Mesendoderm (in vitro differentiated cells): ENCODE data around the gene CD34.

Source experiments
- DNase-seq: peaks from one replicate; pipeline ENCODE4 v3.0.0; 2013
- H2AK5ac ChIP-seq: 2 replicates; pipeline ENCODE4 v1.6.1; 2013; ENCODE audit warnings: low read length, inconsistent platforms
- H2BK120ac ChIP-seq: 2 replicates; pipeline ENCODE4 v1.6.1; 2013; ENCODE audit warnings: low read depth, mild to moderate bottlenecking, low read length, moderate library complexity, mixed read lengths
- H2BK15ac ChIP-seq: replicated peaks from 2 replicates; pipeline ENCODE4 v1.6.1; 2013; ENCODE audit warnings: low read depth, mild to moderate bottlenecking, moderate library complexity
- H2BK5ac ChIP-seq: 2 replicates; pipeline ENCODE4 v1.6.1; 2013; ENCODE audit warnings: low read length, inconsistent platforms
- H3K18ac ChIP-seq: 2 replicates; pipeline ENCODE4 v1.6.1; 2013; ENCODE audit warnings: mild to moderate bottlenecking, low read length, mixed read lengths
- H3K23ac ChIP-seq: one replicate; pipeline ENCODE4 v1.6.1; 2013; ENCODE audit warnings: low read length
- H3K27ac ChIP-seq: 2 replicates; pipeline ENCODE4 v1.5.1; 2013; ENCODE audit warnings: low read depth, mild to moderate bottlenecking, inconsistent platforms, low read length, moderate library complexity
- H3K27me3 ChIP-seq: 2 replicates; pipeline ENCODE4 v1.6.1; 2013; ENCODE audit warnings: low read length, control low read depth, mild to moderate bottlenecking, inconsistent platforms; ENCODE audit not compliant: insufficient read depth, poor library complexity
- H3K36me3 ChIP-seq: 2 replicates; pipeline ENCODE4 v1.6.1; 2013; ENCODE audit warnings: low read length, inconsistent platforms; ENCODE audit not compliant: control insufficient read depth, insufficient read depth
- H3K4ac ChIP-seq: one replicate; pipeline ENCODE4 v1.6.1; 2013; ENCODE audit warnings: low read depth, mild to moderate bottlenecking, low read length, moderate library complexity
- H3K4me1 ChIP-seq: 2 replicates; pipeline ENCODE4 v1.6.1; 2013; ENCODE audit warnings: low read depth, low read length, inconsistent platforms; ENCODE audit not compliant: control insufficient read depth
- H3K4me2 ChIP-seq: 2 replicates; pipeline ENCODE4 v1.6.1; 2013; ENCODE audit warnings: low read length
- H3K4me3 ChIP-seq: 2 replicates; pipeline ENCODE4 v1.5.1; 2013; ENCODE audit warnings: mild to moderate bottlenecking, low read length
- H3K56ac ChIP-seq: one replicate; pipeline ENCODE4 v1.6.1; 2013; ENCODE audit warnings: low read length
- H3K79me1 ChIP-seq: 2 replicates; pipeline ENCODE4 v1.6.1; 2013; ENCODE audit warnings: low read length, inconsistent platforms
- H3K79me2 ChIP-seq: 2 replicates; pipeline ENCODE4 v1.6.1; 2013; ENCODE audit warnings: mild to moderate bottlenecking, low read length; ENCODE audit not compliant: control insufficient read depth, insufficient read depth
- H3K9ac ChIP-seq: 2 replicates; pipeline ENCODE4 v1.6.1; 2013; ENCODE audit warnings: low read length, inconsistent platforms
- H4K5ac ChIP-seq: one replicate; pipeline ENCODE4 v1.6.1; 2013; ENCODE audit warnings: low read length
- H4K8ac ChIP-seq: one replicate; pipeline ENCODE4 v1.6.1; 2013; ENCODE audit warnings: low read depth, mild to moderate bottlenecking, control low read depth, low read length, moderate library complexity
- WGBS: extraction: QIAGEN DNeasy Blood & Tissue Kit; methylation state at CpG from one replicate; pipeline ENCODE4 v1.1.7; 2013; ENCODE audit warnings: low lambda C conversion rate, missing lambda C conversion rate; ENCODE audit not compliant: insufficient coverage; ENCODE audit errors: extremely low coverage; 5-methylcytosine and 5-hydroxymethylcytosine counted together

Gene CD34

DNA sequence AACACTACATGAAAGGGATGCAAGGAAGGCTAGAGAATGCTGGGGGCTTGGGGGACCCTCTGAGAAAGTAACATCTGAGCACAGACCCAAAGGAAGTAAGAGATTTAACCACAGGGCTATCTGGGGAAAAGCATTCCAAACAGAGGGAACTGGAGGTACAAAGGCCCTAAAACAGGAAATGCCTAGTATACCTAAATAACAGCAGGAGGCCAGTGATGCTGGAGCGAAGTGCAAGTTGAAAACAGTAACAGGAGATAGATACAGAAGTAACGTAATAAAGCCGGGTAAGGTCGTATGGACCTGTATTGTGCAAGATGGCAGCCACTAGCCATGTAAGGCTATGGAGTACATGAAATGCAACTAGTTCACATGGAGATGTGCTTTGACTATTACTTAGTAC is 52.1 kb downstream of the CD34 start:
- Histone ChIP-seq H2BK15ac (no peak overlapping the region), H3K36me3 (no peaks in the 10 kb centered on the region), H3K23ac (no peak overlapping the region), H3K4me2 (no peak overlapping the region), H2BK120ac (no peak overlapping the region), H4K8ac (no peak overlapping the region), H4K5ac (no peak overlapping the region), H3K79me1 (no peaks in the 10 kb centered on the region), H3K4ac (no peak overlapping the region), H3K4me3 (no peak overlapping the region), H3K79me2 (no peaks in the 10 kb centered on the region), H3K4me1 (no peaks in the 10 kb centered on the region), H2BK5ac (no peak overlapping the region), H3K9ac (no peak overlapping the region), H3K56ac (no peak overlapping the region), H3K18ac (no peak overlapping the region), H3K27me3 (no peaks in the 10 kb centered on the region), H2AK5ac (no peak overlapping the region), H3K27ac (no peak overlapping the region)
- peak; percentile 56 for DNase-seq
- WGBS = no CpG with 5 or more reads among the region's 4 CpGs

DNA sequence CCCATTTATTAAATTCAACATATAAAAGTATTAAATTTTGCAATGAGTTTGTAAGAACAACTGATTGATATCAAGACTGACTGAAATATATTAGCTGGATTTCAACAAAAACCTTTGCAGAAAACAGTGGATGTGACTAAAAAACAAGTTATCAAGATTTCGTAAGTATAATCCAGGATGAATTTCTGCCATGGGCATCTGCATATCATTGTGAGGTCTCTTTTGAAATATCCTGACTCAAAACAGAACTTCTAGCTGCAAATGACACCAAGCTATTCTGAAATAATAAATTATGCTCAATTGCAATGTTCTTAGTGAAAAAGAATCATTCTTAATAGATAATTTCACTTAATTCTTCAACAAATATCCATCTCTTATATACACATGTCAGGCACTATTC is 52.6 kb downstream of the CD34 start:
- Histone ChIP-seq H2BK120ac (no peak overlapping the region), H3K79me2 (no peaks in the 10 kb centered on the region), H3K4me3 (no peak overlapping the region), H3K4me2 (no peak overlapping the region), H3K4ac (no peak overlapping the region), H3K4me1 (no peaks in the 10 kb centered on the region), H3K36me3 (no peaks in the 10 kb centered on the region), H4K8ac (no peak overlapping the region), H3K18ac (no peak overlapping the region), H3K9ac (no peak overlapping the region), H3K56ac (no peak overlapping the region), H3K27ac (no peak overlapping the region), H3K27me3 (no peaks in the 10 kb centered on the region), H4K5ac (no peak overlapping the region), H2BK5ac (no peak overlapping the region), H2BK15ac (no peak overlapping the region), H3K23ac (no peak overlapping the region), H3K79me1 (no peaks in the 10 kb centered on the region), H2AK5ac (no peak overlapping the region)
- DNase-seq = no peak
- WGBS = no CpG with 5 or more reads among the region's 1 CpG

- Histone ChIP-seq H3K4me1 (no peaks in the 10 kb centered on the region), H3K4me2 (no peak overlapping the region), H3K9ac (no peak overlapping the region), H3K23ac (no peak overlapping the region), H2BK5ac (no peak overlapping the region), H4K8ac (no peak overlapping the region), H3K4ac (no peak overlapping the region), H4K5ac (no peak overlapping the region), H3K79me1 (no peaks in the 10 kb centered on the region), H3K79me2 (no peaks in the 10 kb centered on the region), H3K27ac (no peak overlapping the region), H2AK5ac (no peak overlapping the region), H3K56ac (no peak overlapping the region), H2BK15ac (no peak overlapping the region), H3K27me3 (no peaks in the 10 kb centered on the region), H3K18ac (no peak overlapping the region), H2BK120ac (no peak overlapping the region), H3K4me3 (no peak overlapping the region), H3K36me3 (no peaks in the 10 kb centered on the region)
- no CpG with 5 or more reads among the region's 7 CpGs for WGBS
- DNase-seq = no peak
Observed at GRCh38 chr1:207857447-207857846, 53.5 kb downstream of the CD34 start.

DNA sequence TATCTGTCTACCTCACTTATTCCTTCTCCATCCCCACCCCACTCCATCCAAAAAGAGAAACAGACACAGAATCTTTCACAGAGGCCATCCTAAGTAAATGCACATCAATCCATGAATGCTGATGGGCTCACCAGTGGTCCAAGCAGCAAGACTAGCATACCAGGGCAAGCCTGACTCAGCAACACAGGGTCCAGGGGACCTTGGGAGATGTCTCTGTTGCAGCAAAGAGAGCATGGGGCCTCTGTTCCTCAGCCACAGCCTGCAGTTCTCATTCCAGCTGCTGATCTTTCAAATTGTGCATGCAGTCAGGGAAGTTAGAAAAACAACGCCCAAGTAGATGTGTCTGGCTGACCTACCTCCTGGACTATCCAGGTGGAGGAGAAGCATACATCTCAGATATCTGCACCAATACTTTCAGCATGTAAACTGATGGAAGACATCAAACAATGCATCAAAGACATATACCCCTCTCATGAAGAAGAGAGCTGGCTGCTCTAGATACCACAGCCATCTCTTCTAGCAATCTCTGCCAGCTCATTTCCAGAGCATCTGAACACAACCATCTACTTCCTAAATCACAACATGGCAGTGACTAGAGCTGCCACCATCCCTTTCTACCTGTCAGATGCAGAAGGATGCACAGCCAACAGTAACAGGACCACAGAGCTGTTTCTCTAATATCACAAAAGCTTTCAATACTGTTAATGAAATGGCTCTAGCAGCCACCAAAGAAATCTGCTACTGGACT is 54.5 kb downstream of the CD34 start:
- H3K4me1 ChIP-seq = no peaks in the 10 kb centered on the region
- H3K79me1 ChIP-seq = no peaks in the 10 kb centered on the region
- WGBS = no CpG with 5 or more reads among the region's 1 CpG
- no peak overlapping the region for H2BK5ac ChIP-seq
- no peak overlapping the region for H3K4me3 ChIP-seq
- H2BK15ac ChIP-seq = no peak overlapping the region
- H2AK5ac ChIP-seq = no peak overlapping the region
- H3K36me3 ChIP-seq = no peaks in the 10 kb centered on the region
- no peak overlapping the region for H3K9ac ChIP-seq
- H3K79me2 ChIP-seq = no peaks in the 10 kb centered on the region
- H4K8ac ChIP-seq = no peak overlapping the region
- no peak for DNase-seq
- H3K27ac ChIP-seq = no peak overlapping the region
- no peak overlapping the region for H4K5ac ChIP-seq
- no peak overlapping the region for H3K4me2 ChIP-seq
- H3K27me3 ChIP-seq = no peaks in the 10 kb centered on the region
- no peak overlapping the region for H3K18ac ChIP-seq
- H3K56ac ChIP-seq = no peak overlapping the region
- no peak overlapping the region for H2BK120ac ChIP-seq
- no peak overlapping the region for H3K4ac ChIP-seq
- H3K23ac ChIP-seq = no peak overlapping the region

DNA sequence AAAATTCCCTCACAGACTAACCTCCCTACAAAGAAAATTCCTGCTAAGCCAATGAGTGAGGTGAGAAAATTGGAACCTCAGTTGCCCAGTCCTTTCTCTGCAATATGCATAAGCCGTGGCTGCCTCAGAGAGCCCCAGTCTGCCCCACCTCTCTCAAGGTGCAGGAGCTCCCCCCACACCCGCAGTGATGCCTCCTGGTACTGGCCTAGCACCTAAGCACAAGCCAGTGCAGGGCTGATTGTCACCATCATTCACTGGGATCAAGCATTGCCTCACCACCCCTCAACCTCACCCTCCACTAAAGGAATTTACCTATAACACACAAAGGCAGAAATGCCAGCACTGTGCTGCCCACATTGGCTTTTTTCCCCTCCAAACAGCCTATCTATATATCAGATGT is 56.9 kb downstream of the CD34 start:
- H2BK120ac ChIP-seq = no peak overlapping the region
- no peak overlapping the region for H3K27ac ChIP-seq
- no peak overlapping the region for H4K8ac ChIP-seq
- no peak overlapping the region for H4K5ac ChIP-seq
- DNase-seq = no peak
- H3K79me1 ChIP-seq = no peaks in the 10 kb centered on the region
- no peak overlapping the region for H3K18ac ChIP-seq
- H3K27me3 ChIP-seq = no peaks in the 10 kb centered on the region
- H2BK15ac ChIP-seq = no peak overlapping the region
- H3K4me3 ChIP-seq = no peak overlapping the region
- H3K9ac ChIP-seq = no peak overlapping the region
- H3K4me2 ChIP-seq = no peak overlapping the region
- H3K56ac ChIP-seq = no peak overlapping the region
- H3K23ac ChIP-seq = no peak overlapping the region
- no CpG with 5 or more reads among the region's 2 CpGs for WGBS
- no peaks in the 10 kb centered on the region for H3K4me1 ChIP-seq
- H2BK5ac ChIP-seq = no peak overlapping the region
- H3K4ac ChIP-seq = no peak overlapping the region
- no peaks in the 10 kb centered on the region for H3K79me2 ChIP-seq
- no peaks in the 10 kb centered on the region for H3K36me3 ChIP-seq
- H2AK5ac ChIP-seq = no peak overlapping the region

GRCh38 chr1:207853372-207853757 is 57.6 kb downstream of the CD34 start:
- Histone ChIP-seq H3K4me3 (no peak overlapping the region), H3K9ac (no peak overlapping the region), H3K56ac (no peak overlapping the region), H3K27ac (no peak overlapping the region), H3K79me1 (no peaks in the 10 kb centered on the region), H3K18ac (no peak overlapping the region), H3K4me1 (no peaks in the 10 kb centered on the region), H2AK5ac (no peak overlapping the region), H4K5ac (no peak overlapping the region), H3K4ac (no peak overlapping the region), H4K8ac (no peak overlapping the region), H3K36me3 (no peaks in the 10 kb centered on the region), H2BK5ac (no peak overlapping the region), H2BK120ac (no peak overlapping the region), H3K79me2 (no peaks in the 10 kb centered on the region), H3K4me2 (no peak overlapping the region), H3K23ac (no peak overlapping the region), H2BK15ac (no peak overlapping the region), H3K27me3 (no peaks in the 10 kb centered on the region)
- WGBS = no CpG with 5 or more reads among the region's 1 CpG
- DNase-seq = no peak
